ENCODE results near the gene ACOX1.
"Not testable (repeated sequence)": the region's sequence is repeated elsewhere in the genome, so short reads cannot be mapped to it uniquely, and the experiment has no call there.

ACOX1 gene

DNA sequence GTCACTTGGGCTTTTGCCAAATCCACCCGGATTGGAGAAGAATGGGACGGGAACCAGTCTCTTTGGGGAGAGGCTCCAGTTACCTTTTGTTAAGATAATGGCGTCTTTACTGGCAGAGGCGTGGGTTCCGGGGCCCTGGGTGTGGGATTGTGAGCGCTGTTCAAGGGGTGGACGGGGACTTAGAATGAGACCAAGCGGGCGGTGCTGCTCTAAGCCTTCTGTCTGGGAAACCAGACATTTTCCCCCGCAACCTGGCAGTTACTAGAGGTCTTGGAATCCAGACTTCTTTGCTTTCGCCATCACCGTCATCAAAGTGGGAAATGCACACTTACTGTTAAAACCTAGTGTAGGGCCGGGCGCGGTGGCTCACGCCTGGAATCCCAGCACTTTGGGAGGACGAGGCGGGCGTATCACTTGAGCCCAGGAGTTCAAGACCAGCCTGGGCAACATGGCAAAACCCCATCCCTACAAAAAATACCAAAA lies 780 bp upstream of the ACOX1 start:
- DNase-seq: no peak

DNA sequence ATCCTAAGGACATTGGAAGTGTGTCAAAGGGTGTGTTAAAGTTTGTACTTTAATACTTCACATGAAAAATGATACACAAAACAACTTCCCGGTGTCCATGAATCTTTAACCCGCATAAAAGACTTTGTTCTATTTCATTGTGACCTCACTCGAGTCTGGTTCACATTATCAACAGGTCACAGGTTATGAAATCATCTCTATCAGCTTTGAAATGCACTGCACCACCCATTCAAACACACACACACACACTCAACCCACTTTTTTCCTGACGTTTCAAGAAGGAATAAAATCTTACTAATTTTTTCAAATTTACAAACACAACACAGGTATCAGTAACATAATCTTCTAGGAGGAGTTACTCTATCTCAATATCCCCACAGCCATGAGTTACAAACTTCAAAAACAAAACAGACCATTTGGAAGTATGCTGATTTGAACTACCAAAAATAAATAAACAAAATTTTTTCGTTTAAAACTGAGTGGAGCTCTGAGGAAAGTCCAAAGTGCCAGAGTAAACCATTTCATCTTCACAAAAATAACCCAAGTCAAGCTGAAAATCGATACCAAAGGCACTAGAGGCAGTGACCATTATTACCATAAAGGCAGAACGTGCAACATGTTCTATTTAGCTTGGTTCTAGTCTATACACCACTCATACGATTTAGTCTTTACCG lies 2.7 kb downstream of the ACOX1 start:
- DNase-seq: no peak

DNA sequence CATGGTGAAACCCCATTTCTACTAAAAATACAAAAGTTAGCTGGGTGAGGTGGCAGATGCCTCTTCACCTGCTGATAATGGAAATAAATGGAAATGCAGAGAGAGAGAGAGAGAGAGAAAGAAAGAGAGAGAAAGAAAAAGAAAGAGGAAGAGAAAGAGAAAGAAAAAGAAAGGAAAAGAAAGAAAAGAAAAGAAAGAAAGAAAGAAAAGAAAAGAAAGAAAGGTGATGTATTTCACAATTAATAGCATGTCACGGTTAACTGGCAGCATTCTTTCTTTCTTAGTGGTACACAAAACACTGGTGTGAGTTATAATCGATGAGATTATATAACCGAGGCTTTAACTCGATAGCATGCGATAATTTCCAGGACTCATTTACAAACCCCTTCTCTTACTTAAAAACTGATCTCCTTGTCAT lies 3.2 kb downstream of the ACOX1 start:
- no peak for DNase-seq

DNA sequence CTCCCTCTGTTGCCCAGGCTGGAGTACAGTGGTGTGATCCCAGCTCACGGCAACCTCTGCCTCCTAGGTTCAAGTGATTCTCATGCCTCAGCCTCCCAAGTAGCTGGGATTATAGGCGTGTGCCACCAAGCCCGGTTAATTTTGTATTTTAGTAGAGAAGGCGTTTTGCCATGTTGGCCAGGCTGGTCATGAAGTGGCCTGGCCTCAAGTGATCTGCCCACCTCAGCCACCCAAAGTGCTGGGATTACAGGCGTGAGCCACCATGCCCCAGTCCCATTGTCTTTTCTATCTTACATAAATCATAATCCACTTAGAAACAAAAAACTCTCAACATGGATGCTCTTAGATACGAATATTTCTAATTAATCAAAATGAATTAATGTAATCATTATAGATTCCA lies 3.8 kb downstream of the ACOX1 start:
- not testable (repeated sequence) for DNase-seq

DNA sequence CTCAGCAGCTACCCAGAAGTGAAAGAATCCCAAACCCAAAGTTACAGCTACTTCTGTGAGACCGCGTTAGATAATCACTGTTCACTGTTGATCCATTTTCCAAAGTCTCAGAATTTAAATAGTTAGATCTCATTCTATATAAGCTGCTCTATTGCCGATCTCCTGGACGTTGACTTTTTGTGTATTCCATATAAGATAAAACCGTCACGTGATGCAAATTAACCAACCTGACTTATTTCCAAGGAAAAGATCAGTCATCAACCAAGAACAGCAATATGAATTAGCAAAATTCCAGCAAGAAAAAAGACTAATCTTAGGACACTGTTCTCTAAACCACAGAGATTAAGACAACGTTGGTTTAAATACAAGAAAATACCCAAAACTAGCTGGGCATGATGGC lies 8.3 kb downstream of the ACOX1 start:
- DNase-seq: no peak

DNA sequence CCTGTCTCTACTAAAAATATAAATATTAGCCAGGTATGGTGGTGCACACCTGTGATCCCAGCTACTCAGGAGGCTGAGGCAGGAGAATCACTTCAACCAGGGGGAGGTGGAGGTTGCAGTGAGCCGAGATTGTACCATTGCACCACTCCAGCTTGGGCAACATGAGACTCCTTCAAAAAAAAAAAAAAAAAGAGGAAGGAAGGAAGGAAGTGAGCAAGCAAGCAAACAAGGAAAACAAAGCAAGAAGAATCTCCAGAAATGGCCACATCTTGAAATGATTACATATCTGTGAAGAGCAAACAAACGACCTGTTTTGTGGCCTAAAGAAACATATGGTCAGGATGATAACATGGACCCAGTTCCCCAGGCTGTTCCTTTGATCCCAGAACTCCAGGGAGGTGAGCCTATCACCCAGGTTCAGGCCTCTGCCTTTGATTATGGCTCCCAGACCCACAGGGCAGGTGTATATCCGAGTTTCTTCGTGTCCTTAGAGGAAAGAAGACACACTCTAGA lies 8.9 kb downstream of the ACOX1 start:
- DNase-seq: no peak

DNA sequence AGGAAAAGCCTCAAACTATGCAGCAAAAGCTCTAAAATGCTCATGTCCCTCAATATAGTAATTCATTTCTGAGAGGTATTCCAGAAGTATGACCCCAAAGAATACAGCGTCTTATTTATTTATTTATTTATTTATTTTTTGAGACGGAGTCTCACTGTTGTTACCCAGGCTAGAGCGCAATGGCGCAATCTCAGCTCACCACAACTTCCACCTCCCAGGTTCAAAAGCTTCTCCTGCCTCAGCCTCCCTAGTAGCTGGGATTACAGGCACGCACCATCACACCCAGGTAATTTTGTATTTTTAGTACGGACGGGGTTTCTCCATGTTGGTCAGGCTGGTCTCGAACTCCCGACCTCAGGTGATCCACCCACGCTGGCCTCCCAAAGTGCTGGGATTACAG lies 9.9 kb downstream of the ACOX1 start:
- not testable (repeated sequence) for DNase-seq

DNA sequence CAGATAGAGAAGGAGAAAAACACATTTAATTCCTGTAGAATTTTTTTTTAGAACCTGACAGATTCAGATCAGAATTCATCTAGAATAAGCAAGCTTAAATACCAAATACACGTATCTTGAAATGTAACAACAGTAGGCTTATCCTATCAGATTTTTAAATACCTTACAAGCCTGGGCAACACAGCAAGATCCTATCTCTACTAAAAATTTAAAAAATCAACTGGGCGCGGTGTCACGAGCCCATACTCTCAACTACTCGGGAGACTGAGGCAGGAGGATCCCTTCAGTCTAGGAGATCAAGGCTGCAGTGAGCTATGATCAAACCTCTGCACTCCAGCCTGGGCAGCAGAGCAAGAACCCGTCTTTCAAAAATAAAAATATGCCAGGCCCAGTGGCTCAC lies 13.5 kb downstream of the ACOX1 start:
- DNase-seq: no peak

DNA sequence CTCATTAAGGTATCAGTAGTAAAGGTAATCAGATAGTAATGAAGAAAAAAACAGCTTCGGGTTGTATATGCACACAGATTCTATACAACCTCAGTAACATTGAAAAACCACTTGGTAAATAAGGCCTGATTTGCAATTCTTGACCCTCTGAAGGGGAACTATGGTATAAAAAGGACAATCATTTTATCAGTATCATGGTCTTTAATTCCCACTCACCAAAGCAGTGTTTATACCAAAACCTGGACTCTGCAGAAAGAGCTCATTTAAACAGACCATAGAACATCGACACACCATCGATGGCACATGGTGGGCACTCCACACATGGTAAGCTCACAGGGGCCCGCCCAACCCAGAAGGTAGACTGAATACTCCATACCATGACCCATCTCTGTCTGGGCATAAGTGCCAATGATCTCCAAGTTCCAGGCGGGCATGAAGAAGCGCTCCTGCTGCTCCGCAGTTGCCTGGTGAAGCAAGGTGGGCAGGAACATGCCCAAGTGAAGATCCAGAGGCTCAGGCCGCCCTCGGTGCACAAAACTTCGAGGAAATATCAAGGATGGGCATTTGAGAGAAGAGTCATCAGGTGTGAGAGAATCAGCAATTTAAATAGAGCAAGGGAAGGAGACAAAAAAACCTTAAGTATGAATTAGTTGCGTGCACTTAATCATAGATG lies 19.0 kb downstream of the ACOX1 start:
- DNase-seq: no peak

DNA sequence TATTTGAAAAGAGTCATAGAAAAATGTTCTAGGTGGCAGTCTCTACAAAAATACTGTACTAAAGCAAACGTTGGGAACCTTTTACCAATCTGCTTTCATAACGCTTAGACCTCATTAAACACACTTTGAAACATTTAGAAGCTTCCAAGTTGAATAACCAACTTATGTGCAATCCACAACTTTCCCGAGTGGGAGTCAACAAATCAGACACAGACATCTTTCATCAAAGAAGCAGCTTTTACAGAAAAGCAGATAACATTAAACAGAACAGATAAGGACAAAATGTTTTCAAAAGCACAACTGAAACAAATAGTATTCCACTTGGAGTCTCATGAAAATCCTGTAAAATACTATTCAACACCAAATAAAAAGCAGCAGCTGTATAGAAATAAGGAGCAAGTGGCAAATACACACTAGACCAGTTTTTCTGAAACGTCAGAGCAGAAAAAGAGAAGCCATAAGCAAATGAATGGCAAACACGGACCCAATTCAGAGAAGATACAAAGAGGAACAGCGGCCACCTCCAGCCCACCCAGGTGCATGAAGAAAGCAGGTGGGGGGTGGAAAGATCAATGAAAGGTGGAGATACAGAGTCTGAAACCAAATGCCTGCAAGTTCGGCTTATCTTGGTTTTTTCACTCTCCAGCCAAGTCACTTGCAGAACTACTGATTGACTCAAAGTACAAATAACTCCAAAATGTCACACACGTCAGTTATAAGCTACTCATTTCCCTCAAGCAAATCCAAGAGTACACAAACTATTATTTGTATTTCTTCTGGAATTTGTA lies 19.7 kb downstream of the ACOX1 start:
- DNase-seq: no peak

DNA sequence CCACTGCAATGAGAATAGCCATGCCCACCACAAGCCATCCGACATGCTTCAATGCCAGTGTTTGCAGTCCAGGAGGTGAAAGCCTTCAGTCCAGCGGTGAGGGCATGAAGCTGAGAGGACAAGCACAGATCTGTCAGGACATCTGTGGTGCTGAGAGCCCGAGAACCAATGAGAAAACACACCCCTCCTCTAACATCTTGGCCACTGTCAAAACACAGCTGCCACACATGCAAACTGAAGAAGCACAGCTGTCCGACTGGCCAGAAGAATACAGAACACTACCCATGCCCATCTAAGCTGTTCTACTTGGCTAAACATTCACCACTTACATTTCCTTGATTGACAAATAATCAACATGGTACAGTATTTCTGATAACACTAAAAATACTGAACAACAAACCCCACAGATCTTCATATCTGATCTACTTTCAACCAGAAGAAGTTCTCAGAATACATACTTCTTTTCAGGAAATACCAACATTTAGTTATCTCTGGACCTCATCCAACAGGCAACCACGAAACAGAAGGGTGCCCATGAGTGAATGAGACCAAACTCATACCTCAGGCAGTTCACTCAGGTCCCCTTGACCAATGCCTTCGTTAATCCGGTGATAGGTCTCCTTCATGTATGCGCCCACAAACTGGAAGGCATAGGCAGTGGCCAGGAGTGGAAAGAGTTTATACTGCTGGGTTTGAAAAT lies 28.0 kb downstream of the ACOX1 start:
- DNase-seq: no peak

DNA sequence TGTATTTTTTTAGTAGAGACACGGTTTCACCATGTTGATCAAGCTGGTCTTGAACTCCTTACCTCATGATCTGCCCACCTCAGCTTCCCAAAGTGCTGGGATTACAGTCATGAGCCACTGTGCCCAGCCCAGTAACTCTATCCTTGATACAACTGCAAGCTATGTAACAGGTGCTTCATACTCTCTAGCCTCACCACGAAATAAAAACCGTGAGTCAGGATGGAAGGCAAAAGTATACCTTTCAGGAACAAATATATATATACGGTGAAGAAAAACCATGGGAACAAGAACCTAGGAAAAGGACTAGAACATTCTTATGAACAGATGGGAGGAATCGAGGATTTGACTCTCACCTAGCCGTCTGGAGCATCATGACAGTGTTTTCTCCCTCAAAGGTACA lies 28.5 kb downstream of the ACOX1 start:
- DNase-seq: no peak

DNA sequence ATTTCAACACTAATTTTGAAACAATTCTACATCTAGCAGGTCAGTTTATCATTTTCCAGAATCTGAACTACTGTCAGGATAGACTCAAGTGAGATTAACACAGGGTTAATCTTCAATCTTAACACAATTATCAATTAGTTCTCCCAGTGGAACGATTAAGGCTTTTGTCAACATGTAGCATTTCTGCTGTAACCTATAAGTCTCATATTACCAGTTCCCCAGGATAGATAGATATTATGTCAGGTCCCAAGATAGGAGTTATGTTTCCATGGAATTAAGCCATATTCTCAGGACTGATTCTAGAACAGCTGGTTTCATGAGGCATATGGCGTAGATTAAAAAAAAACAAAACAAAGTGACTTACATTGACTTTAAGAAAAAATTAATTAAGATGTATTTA lies 33.8 kb downstream of the ACOX1 start:
- no peak for DNase-seq

DNA sequence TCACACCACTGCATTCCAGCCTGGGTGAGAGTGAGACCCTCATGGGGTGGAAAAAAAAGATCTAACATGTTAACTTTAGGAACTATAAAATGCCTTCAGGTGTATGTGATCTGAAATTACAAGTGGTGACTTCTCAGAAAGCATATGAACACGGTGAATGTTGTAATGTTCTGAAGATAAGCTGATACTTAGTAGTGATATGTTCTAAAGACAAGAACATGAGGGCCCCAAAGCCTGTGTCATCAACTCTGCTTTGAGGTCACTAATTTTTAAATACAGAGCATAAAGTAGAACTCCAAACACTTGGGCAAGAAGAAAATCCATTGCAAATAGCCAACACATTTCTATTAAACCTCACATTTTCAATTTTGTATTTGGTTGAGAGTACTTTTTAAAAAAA lies 35.5 kb downstream of the ACOX1 start:
- DNase-seq: no peak

DNA sequence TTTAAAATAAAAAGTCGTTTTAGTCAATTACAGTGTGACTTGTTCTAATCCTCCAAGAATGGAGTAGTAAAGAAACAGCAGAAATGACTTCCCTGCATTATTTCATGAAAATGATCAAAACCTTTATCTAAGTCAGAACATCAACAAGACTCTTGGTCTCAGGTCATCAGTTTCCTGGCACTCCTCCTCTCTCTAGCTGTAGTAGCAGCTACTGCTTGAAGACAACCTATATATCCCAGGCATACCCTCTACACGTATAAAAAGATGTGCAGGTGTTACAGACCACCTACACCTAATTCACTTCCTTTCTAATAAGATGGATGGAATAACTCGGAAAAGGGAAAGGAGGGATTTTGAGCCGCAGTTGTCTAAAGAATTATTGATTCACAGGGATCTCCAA lies 36.5 kb downstream of the ACOX1 start:
- DNase-seq: no peak

DNA sequence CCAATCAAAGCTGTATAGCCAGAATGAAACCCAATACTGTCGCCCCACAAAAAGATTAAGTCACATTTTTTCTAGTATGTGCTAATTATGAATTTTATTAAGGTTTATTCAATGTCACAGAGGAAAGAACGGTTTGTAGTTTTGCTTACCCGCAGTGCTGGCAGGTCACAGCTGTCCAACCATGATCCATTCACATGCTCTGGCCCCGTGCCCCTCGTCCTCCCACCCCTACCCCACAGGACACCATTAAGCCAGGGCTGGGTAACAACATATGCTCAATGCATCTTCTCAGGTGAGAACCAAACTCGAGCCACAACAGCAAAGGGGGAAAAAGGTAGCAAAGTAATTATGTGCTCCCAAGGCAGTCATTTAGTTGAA lies 37.5 kb downstream of the ACOX1 start:
- no peak for DNase-seq

DNA sequence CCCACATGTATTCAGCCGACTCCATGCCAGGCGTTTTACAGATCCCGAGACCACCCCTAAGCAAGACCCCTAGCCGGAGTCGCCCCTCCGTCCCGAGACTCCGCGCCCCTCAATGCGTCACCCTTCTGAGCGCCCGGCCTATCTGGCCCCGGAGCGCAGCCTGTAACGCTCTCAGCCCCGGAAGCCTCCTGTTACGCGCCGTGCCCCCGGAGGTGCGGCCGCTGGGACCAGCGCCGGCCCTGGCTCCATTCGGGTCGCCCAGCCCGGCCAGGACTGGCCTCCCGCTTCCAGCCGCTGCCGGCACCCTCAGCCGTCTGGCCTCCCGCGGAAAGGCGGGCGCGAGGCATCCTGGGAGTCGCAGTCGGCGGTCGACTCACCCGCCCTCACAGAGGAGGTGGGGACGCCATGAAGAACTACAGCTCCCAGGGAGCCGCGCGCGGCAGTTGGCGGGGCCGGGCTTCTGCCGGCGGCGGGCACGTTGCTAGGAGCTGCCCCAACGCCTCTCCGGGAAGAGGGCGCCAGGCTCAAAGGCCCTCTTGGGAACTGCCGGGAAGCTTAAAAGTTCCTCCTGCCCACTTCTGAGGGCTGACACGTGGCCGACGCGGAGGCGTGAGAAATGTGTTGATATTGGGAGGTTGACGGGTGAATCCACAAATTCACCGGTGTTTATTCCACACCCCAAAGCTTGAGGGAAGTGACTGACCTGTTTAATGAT lies 38.1 kb downstream of the ACOX1 start, which contains the start of gene FBF1:
FBF1 (minus strand) TSS at position 316 of the 715 bp plus-strand sequence. CDS start 2,893 bp downstream, outside the sequence.
- DNase-seq: peak; percentile 91

DNA sequence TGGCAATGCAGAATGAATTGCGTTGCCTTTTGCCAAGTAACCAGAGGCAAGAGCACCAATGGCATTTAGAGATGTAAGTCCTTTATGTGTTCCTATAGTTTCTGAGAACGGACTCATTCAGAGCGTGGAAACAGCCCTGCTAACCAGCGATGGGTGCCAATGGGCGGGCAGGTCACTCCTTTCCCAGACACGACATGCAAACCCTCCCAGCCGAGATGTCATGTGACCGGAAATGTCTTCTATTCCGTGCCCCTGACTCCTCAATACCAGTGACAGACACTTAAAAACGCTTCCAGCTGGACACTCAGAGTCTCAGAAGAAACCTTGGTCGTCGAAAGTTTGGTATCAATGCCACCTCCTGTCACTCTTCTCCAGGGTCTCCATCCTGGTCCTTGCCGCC lies 41.3 kb downstream of the ACOX1 start:
- no peak for DNase-seq

DNA sequence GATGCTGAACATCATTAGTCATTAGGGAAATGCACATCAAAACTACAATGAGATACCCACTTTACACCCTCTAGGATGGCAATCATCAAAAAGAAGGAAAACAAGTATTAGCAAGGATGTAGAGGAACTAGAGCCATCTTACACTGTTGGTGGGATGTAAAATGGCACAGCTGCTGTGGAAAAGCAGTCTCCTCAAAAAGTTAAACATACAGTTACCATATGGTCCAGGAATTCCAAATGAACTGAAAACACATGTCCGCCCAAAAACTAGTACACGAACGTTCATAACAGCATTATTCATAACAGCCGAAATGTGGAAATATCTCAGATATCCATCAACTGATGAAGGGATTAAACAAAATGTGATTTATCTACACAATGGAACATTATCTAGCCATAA lies 45.2 kb downstream of the ACOX1 start:
- no peak for DNase-seq

DNA sequence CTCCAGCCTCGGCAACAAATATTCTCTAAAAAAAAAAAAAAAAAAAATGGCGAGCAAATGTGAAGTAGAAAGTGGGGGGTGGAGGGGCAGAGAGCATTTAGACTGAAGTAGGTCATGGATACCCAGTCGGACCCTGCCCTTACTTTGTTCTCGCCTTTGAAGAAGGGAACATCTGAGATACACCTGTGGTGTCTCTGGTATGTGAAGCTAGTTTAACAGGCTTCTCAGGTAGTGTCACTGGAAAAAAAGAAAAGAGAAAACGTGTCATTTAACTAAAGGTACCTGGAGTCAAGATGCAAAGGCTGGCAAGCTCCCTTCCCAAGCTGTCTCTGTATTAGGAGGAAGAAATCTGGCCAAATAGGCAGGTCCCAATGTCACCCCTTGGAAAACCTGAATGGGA lies 46.1 kb downstream of the ACOX1 start:
- DNase-seq: no peak

DNA sequence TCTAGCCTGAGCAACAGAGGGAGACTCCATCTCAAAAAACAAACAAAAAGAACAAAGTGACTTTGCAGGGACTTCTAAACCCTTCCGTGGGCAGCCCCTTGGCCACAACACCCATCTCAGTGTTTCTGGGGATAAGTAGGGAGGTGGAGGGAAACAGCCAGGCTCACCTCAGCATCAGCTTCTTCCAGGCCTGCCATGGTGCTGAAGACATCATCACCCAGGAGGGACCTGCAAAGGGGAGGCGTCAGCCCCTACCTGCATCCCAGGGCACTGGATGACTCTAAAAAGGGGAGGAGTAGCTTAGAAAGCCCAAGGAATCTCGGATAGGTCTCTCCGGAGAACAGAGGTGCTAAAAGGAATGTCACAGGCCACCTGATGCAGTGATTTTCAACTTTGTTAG lies 47.9 kb downstream of the ACOX1 start:
- no peak for DNase-seq

DNA sequence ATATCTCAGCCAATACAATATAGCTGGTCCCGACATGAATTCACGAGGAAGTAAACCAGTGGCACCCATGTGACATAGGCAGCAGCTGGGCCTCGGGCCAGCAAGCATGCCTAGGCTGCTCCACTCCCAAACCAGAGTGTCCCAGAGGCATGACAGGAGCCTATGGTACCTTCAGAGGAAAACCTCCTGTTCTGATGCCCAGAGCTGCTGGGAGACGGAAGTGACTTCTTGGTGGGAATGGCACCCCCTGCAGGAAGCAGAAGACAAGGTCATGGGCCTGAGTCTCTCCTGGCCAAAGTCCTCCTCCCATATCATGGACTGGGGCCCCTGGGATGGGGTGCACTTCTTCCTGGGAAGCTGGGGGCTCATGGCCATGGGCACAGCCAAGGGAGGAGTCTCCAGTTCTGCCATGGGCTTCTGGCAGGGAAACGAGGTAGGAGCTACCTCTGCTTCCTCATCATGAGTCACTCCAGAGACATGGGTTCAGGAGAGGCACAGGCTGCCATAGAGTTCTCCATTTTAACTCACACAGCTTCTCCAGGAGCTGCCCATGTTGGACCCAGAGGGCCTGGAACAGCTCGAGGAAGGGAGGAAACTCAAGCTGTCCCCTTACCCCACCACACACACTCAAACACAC lies 51.6 kb downstream of the ACOX1 start:
- DNase-seq: no peak
